GM23338 (cell line): ENCODE data around the gene BANF1. TPM values are rescaled to one million over a fixed set of nuclear protein-coding genes. Genes with fewer than 3 reads are reported as not detected.

Experiments
- ATAC-seq: fragments of 200-7000 bp; cut with Tn5 transposase; 3 replicates; pipeline ENCODE4 v1.9.1; 2020
- DNase-seq: peaks from one replicate; pipeline ENCODE4 v3.0.0-alpha.2; 2015; ENCODE audit warnings: low spot score
- H2AFZ ChIP-seq: fragments of 200-600 bp; sonication (generic); 2 replicates; pipeline ENCODE4 v1.8.0; 2016; ENCODE audit warnings: antibody characterized with exemption, mild to moderate bottlenecking, moderate library complexity
- H3F3A ChIP-seq: fragments of 200-600 bp; sonication (generic); replicated peaks from 2 replicates; pipeline ENCODE4 v1.8.0; 2017; ENCODE audit warnings: antibody characterized with exemption, mixed run types, low read depth
- H3K27ac ChIP-seq: fragments of 200-600 bp; sonication (generic); 2 replicates; pipeline ENCODE4 v1.6.1; 2016; ENCODE audit warnings: low read depth
- H3K27me3 ChIP-seq: fragments of 200-600 bp; sonication (generic); 2 replicates; pipeline ENCODE4 v1.8.0; 2016; ENCODE audit warnings: mild to moderate bottlenecking, mixed run types, moderate library complexity; ENCODE audit not compliant: insufficient read depth
- H3K36me3 ChIP-seq: fragments of 200-600 bp; sonication (generic); 2 replicates; pipeline ENCODE4 v1.8.0; 2016; ENCODE audit warnings: mild to moderate bottlenecking; ENCODE audit not compliant: insufficient read depth
- H3K4me1 ChIP-seq: fragments of 200-600 bp; sonication (generic); 2 replicates; pipeline ENCODE4 v1.8.0; 2016; ENCODE audit warnings: mild to moderate bottlenecking, moderate library complexity; ENCODE audit not compliant: insufficient read depth
- H3K4me2 ChIP-seq: fragments of 200-600 bp; sonication (generic); 2 replicates; pipeline ENCODE4 v1.7.1; 2017; ENCODE audit warnings: mixed run types
- H3K4me3 ChIP-seq: fragments of 200-600 bp; sonication (generic); 2 replicates; pipeline ENCODE4 v1.6.1; 2016; ENCODE audit warnings: mixed run types
- H3K79me2 ChIP-seq: fragments of 200-600 bp; sonication (generic); replicated peaks from 2 replicates; pipeline ENCODE4 v1.8.0; 2017; ENCODE audit warnings: mild to moderate bottlenecking; ENCODE audit not compliant: insufficient read depth
- H3K9me2 ChIP-seq: fragments of 200-600 bp; sonication (generic); 2 replicates; pipeline ENCODE4 v1.8.0; 2017; ENCODE audit not compliant: insufficient read depth
- H4K20me1 ChIP-seq: fragments of 200-600 bp; sonication (generic); replicated peaks from 2 replicates; pipeline ENCODE4 v1.8.0; 2017; ENCODE audit warnings: mild to moderate bottlenecking; ENCODE audit not compliant: insufficient read depth
- H3K27ac Mint-ChIP-seq: 2 replicates; pipeline ENCODE4 v1.8.0; 2020; ENCODE audit warnings: inconsistent platforms, mild to moderate bottlenecking, moderate library complexity, mixed read lengths
- H3K27me3 Mint-ChIP-seq: 3 replicates; pipeline ENCODE4 v1.8.0; 2022; ENCODE audit warnings: low read depth, mild to moderate bottlenecking, moderate library complexity, mixed read lengths, inconsistent platforms; ENCODE audit not compliant: insufficient read depth, poor library complexity
- H3K36me3 Mint-ChIP-seq: 3 replicates; pipeline ENCODE4 v1.8.0; 2021; ENCODE audit warnings: low read depth, mild to moderate bottlenecking, inconsistent platforms, moderate library complexity, mixed read lengths
- H3K4me1 Mint-ChIP-seq: 3 replicates; pipeline ENCODE4 v1.8.0; 2020; ENCODE audit warnings: mild to moderate bottlenecking, inconsistent platforms, mixed read lengths
- H3K4me3 Mint-ChIP-seq: 3 replicates; pipeline ENCODE4 v1.8.0; 2021; ENCODE audit warnings: moderate library complexity, mild to moderate bottlenecking, inconsistent platforms, mixed read lengths
- H3K9me3 Mint-ChIP-seq: 3 replicates; pipeline ENCODE4 v1.8.0; 2020; ENCODE audit warnings: moderate library complexity, mild to moderate bottlenecking, inconsistent platforms, mixed read lengths
- CREB1 ChIP-seq: fragments of 250-450 bp; sonication (Bioruptor Pico); IDR thresholded peaks from 2 replicates; pipeline ENCODE4 v1.5.0; 2020; ENCODE audit warnings: low read depth, mild to moderate bottlenecking, moderate library complexity
- CTCF ChIP-seq, 2 experiments: fragments of 200-600 bp in 1 of 2; sonication (generic) in 1 of 2; conservative IDR thresholded peaks; 2 replicates each; pipeline versions ENCODE4 v1.5.1 to v1.6.1; 2016 to 2017; ENCODE audit warnings: antibody characterized with exemption in 2 of 2, low read depth in 2 of 2, mild to moderate bottlenecking in 2 of 2, moderate library complexity in 1 of 2
- ETS1 ChIP-seq: IDR thresholded peaks from 2 replicates; pipeline ENCODE4 v1.6.1; 2016; ENCODE audit warnings: antibody characterized with exemption
- EZH2phosphoT487 ChIP-seq: fragments of 200-600 bp; sonication (generic); IDR thresholded peaks from one replicate; pipeline ENCODE4 v1.8.1; 2018; ENCODE audit warnings: antibody characterized with exemption; ENCODE audit not compliant: unreplicated experiment
- JUNB ChIP-seq: IDR thresholded peaks from one replicate; pipeline ENCODE4 v1.6.1; 2016; ENCODE audit warnings: antibody characterized with exemption; ENCODE audit not compliant: unreplicated experiment
- NANOG ChIP-seq: IDR thresholded peaks from 2 replicates; pipeline ENCODE4 v1.6.1; 2016; ENCODE audit warnings: antibody characterized with exemption, borderline replicate concordance
- POLR2AphosphoS5 ChIP-seq: IDR thresholded peaks from 2 replicates; pipeline ENCODE4 v1.6.1; 2016; ENCODE audit warnings: antibody characterized with exemption, low read depth
- STAT1 ChIP-seq: IDR thresholded peaks from one replicate; pipeline ENCODE4 v1.6.1; 2016; ENCODE audit warnings: antibody characterized with exemption; ENCODE audit not compliant: unreplicated experiment
- ZNF114 ChIP-seq: fragments of 250-450 bp; sonication (Bioruptor Pico); IDR thresholded peaks from 2 replicates; pipeline ENCODE4 v1.5.0; 2020; ENCODE audit warnings: mild to moderate bottlenecking, moderate library complexity
- polyA plus RNA-seq: library from polyadenylated mRNA; unstranded; fragments of >200 nt; fragmentation: Nextera tagmentation; extraction: Ambion mirVana; gene quantifications from 2 replicates; pipeline ENCODE4 v1.2.1, GENCODE V29; 2016
- total RNA-seq: library from RNA; depleted of rRNA; stranded (reverse); fragments of >200 nt; shearing (Covaris generic); gene quantifications from 2 replicates; pipeline ENCODE4 v1.2.3, GENCODE V29; 2014

BANF1 gene
- total and polyA plus RNA-seq, 2 experiments from 2014 or later, result 58.2 to 765 TPM

DNA sequence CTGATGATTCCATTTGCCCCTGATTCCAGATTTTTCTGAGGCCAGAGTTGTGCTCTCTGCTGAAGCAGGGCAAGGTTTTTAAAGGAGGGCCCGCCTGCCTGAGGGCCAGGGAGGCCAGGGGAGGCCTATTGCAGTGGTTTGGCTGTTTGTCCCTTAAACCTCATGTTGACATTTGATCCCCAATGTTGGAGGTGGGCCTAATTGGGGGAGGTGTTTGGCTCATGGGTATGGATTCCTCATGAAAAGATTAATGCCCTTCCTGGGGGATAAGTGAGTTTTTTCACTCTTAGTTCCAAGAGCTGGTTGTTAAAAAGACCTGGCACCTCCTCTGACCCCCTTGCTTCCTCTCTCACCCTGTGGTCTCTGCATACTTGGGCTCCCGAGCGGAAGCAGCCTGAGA lies 37.5 kb downstream of the BANF1 start (continued):
- TF ChIP-seq CTCF (conservative IDR thresholded peaks at IDR 0.05; ENCODE audit: low read depth in 2 of 2) (no peak), STAT1 (no peak), ZNF114 (CRISPR knock-in tag) (no peak)

DNA sequence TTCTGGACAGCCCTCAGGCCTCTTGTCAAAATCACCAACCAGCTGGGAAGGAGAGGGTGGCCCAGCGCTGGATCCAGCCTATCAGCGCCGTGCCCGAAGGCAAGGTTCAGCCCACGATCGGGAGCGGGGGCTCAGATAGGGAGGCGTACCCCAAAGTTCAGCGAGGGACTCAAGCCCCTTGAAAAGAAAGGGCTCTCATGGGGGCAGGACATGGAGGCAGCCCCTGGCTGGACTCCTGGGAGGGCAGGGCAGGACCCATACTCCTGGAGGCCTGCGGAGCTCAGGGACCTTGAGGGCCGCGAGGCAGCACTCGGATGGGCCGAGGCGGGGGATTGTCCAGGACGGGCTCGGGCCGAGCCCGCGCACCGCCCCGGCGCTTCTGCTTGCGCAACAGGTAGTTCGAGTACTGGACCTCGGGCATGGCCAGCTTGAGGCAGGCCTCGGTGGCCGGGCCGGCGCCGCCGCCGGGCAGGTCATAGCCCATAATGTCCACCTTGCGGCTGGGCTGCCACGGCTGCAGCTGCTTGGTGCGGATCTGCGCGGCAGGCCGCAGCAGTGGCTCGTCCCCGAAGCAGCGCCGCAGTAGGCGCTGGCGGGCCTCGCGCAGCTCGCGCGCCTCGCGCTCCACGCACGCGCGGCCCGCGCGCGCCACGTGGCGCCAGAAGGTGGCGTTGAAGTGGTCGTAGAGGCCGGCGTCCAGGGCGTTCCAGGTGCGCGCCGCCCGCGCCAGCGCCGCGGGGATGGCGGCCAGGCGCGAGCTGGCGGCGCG lies 40.1 kb downstream of the BANF1 start:
- Histone ChIP-seq H3K9me2 (no peaks in the 10 kb centered on the region), H3K36me3 (no peaks in the 10 kb centered on the region), H4K20me1 (no peaks in the 10 kb centered on the region; the same call in none of the 2 replicates), H3F3A (peaks cover 7% of the 10 kb centered on the region; the same call in 1 of the 2 replicates), H3K4me2 (no peak overlapping the region), H2AFZ (no peak overlapping the region), H3K27me3 (no peaks in the 10 kb centered on the region), H3K4me1 (no peaks in the 10 kb centered on the region; the same call in 1 of the 2 replicates), H3K27ac (no peak overlapping the region), H3K4me3 (no peak overlapping the region), H3K79me2 (no peaks in the 10 kb centered on the region)
- no peak for ATAC-seq
- TF ChIP-seq ZNF114 (CRISPR knock-in tag), result no peak
- TF ChIP-seq JUNB, result no peak
- TF ChIP-seq EZH2phosphoT487, result no peak
- TF ChIP-seq CREB1 (CRISPR knock-in tag), result no peak
- TF ChIP-seq POLR2AphosphoS5, result no peak
- no peak for TF ChIP-seq NANOG
- TF ChIP-seq ETS1, result no peak
- DNase-seq, result no peak
- peaks cover 27% of the 10 kb centered on the region for H3K36me3 Mint-ChIP-seq
- H3K4me3 Mint-ChIP-seq, result no peak overlapping the region
- peaks cover 16% of the 10 kb centered on the region for H3K4me1 Mint-ChIP-seq
- peaks cover 16% of the 10 kb centered on the region for H3K9me3 Mint-ChIP-seq
- no peaks in the 10 kb centered on the region for H3K27me3 Mint-ChIP-seq
- H3K27ac Mint-ChIP-seq, result no peak overlapping the region
